Measurements from ENCODE around the gene CES4A. TPM values are rescaled to one million over a fixed set of nuclear protein-coding genes. Genes with fewer than 3 reads are reported as not detected.

CES4A gene
- total RNA-seq, 1 experiment from 2014 or later, result 0.61 TPM

DNA sequence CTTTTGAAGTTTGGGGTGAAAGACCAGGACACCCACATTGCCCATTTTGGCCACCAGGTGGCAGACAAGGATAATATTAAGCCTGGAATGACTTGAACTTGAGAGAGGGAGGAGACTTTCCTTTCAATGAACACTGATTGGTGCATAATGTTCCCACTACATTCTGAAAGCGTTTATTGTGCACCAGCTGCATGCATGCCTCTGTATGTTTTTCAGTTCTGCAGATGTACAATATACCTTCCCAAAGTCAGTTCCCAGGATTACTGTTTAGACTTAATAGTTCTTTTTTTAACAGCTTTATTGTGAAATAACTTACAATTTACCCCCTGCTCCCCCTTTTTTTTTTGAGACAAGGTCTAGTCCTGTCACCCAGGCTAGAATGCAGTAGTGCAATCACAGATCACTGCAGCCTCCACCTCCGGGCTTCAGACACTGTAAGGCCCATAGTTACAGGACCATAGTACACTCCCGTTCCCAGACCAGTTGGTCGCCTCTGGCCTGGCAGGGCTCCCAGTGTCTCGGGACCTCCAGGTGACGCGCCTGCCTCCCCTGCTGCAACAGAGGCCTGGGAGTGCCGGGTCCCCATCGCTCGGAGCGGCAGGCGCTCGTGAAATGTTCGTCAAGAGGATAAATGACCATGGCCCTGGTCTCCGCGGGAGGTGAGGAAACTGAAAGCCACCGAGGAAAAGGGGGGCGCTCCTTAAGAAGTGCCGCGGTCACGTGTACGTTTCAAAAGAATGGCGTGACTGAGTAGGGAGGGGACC, 40.9 kb upstream of the CES4A start:
- CTCF ChIA-PET, result interaction anchor here (0.7 to 2.5 kb wide), 7 partner anchors 13 to 238 kb away, joined by 3 to 9 read pairs (median 3); partner anchors contain the start of gene CES3
- Mint-ChIP-seq H3K27me3 (ENCODE audit: low read depth) (peaks cover 55% of the 10 kb centered on the region), H3K9me3 (peaks cover 9% of the 10 kb centered on the region), H3K4me1 (peaks cover 12% of the 10 kb centered on the region), H3K36me3 (peaks cover 10% of the 10 kb centered on the region; the same call in 1 of the 2 replicates), H3K27ac (no peak overlapping the region), H3K4me3 (peak overlapping the region; percentile 82)
- TF ChIP-seq USF2 (CRISPR knock-in tag; IDR thresholded peaks at IDR 0.05) (peak; percentile 52; the same call in 1 of the 2 replicates), SP1 (CRISPR knock-in tag; conservative IDR thresholded peaks at IDR 0.05) (0 out of 2 replicates have a peak, but pooled peaks have one; percentile 13)
- TF ChIP-seq, protein P1, sequence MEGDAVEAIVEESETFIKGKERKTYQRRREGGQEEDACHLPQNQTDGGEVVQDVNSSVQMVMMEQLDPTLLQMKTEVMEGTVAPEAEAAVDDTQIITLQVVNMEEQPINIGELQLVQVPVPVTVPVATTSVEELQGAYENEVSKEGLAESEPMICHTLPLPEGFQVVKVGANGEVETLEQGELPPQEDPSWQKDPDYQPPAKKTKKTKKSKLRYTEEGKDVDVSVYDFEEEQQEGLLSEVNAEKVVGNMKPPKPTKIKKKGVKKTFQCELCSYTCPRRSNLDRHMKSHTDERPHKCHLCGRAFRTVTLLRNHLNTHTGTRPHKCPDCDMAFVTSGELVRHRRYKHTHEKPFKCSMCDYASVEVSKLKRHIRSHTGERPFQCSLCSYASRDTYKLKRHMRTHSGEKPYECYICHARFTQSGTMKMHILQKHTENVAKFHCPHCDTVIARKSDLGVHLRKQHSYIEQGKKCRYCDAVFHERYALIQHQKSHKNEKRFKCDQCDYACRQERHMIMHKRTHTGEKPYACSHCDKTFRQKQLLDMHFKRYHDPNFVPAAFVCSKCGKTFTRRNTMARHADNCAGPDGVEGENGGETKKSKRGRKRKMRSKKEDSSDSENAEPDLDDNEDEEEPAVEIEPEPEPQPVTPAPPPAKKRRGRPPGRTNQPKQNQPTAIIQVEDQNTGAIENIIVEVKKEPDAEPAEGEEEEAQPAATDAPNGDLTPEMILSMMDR (IDR thresholded peaks at IDR 0.05), result peak; percentile 86
- TF ChIP-seq, protein P2, sequence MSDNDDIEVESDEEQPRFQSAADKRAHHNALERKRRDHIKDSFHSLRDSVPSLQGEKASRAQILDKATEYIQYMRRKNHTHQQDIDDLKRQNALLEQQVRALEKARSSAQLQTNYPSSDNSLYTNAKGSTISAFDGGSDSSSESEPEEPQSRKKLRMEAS (CRISPR knock-in tag; IDR thresholded peaks at IDR 0.05), result no peak
- DNase-seq (ENCODE audit: low spot score) (peak; percentile 91), ATAC-seq (peak; percentile 80)
- POLR2A ChIA-PET, result no interaction called here

GRCh38 chr16:66948134-66948836, 40.1 kb upstream of the CES4A start:
- Mint-ChIP-seq H3K4me1 (peaks cover 12% of the 10 kb centered on the region), H3K36me3 (peaks cover 5% of the 10 kb centered on the region; the same call in 1 of the 2 replicates), H3K27me3 (ENCODE audit: low read depth) (peaks cover 55% of the 10 kb centered on the region), H3K9me3 (peaks cover 9% of the 10 kb centered on the region), H3K27ac (no peak overlapping the region), H3K4me3 (peak overlapping the region; percentile 82)
- CTCF ChIA-PET, result interaction anchor here (0.6 to 2.5 kb wide), 6 partner anchors 13 to 237 kb away, joined by 3 to 9 read pairs (median 3); partner anchors contain the start of gene CES3
- DNase-seq (ENCODE audit: low spot score) (no peak), ATAC-seq (peak; percentile 18)
- POLR2A ChIA-PET, result no interaction called here
- TF ChIP-seq OVOL2 (CRISPR knock-in tag; IDR thresholded peaks at IDR 0.05; ENCODE audit: borderline replicate concordance) (no peak), USF2 (CRISPR knock-in tag; IDR thresholded peaks at IDR 0.05) (no peak)
- TF ChIP-seq, protein P2 (CRISPR knock-in tag; IDR thresholded peaks at IDR 0.05), result peak; percentile 57; the same call in 1 of the 2 replicates

DNA sequence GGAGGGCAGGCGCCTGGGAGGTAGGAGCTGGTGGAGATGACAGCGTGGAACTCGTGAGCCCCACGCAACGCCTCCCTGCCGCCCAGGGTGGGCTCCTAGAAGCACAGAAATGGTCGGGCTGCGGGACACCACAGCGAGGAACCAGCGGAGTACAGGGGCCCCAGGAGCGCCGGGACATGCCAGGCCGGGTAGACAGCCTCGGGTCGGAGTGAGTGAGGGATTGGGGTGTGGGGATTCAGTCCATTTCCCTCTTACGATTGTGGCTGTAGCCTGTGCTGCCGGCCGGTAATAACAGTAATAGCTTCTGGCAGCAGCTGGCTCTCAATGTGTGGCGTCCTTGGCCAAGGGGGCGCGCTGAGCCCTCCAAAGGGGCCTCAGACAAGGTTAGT, 39.6 kb upstream of the CES4A start:
- ChIA-PET POLR2A (no interaction called here), CTCF (interaction anchor here (0.6 to 1.7 kb wide), 4 partner anchors 12 to 237 kb away, joined by 3 to 6 read pairs (median 4); partner anchors contain the start of gene CES3)
- H3K27ac Mint-ChIP-seq, result no peak overlapping the region
- ATAC-seq (peak; percentile 8; the same call in 1 of the 2 replicates), DNase-seq (ENCODE audit: low spot score) (no peak)
- 0 out of 2 replicates have a peak, but pooled peaks cover 5% of the 10 kb centered on the region for H3K36me3 Mint-ChIP-seq
- peaks cover 9% of the 10 kb centered on the region for H3K9me3 Mint-ChIP-seq
- peaks cover 14% of the 10 kb centered on the region for H3K4me1 Mint-ChIP-seq
- H3K27me3 Mint-ChIP-seq (ENCODE audit: low read depth), result peaks cover 56% of the 10 kb centered on the region
- H3K4me3 Mint-ChIP-seq, result peak overlapping the region; percentile 82
- TF ChIP-seq RORB (CRISPR knock-in tag; IDR thresholded peaks at IDR 0.05) (no peak), FOXK1 (CRISPR knock-in tag; IDR thresholded peaks at IDR 0.05) (no peak), ZNF532 (CRISPR knock-in tag; IDR thresholded peaks at IDR 0.05; ENCODE audit: borderline replicate concordance) (no peak), ZNF396 (CRISPR knock-in tag; IDR thresholded peaks at IDR 0.05; ENCODE audit: borderline replicate concordance) (no peak), KAT7 (CRISPR knock-in tag; IDR thresholded peaks at IDR 0.05; ENCODE audit: borderline replicate concordance) (no peak), ZBTB21 (CRISPR knock-in tag; IDR thresholded peaks at IDR 0.05; ENCODE audit: borderline replicate concordance) (no peak), RELA (CRISPR knock-in tag; IDR thresholded peaks at IDR 0.05; ENCODE audit: borderline replicate concordance) (no peak), ZNF121 (CRISPR knock-in tag; IDR thresholded peaks at IDR 0.05) (no peak)
- TF ChIP-seq, protein P3, sequence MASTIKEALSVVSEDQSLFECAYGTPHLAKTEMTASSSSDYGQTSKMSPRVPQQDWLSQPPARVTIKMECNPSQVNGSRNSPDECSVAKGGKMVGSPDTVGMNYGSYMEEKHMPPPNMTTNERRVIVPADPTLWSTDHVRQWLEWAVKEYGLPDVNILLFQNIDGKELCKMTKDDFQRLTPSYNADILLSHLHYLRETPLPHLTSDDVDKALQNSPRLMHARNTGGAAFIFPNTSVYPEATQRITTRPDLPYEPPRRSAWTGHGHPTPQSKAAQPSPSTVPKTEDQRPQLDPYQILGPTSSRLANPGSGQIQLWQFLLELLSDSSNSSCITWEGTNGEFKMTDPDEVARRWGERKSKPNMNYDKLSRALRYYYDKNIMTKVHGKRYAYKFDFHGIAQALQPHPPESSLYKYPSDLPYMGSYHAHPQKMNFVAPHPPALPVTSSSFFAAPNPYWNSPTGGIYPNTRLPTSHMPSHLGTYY (CRISPR knock-in tag; IDR thresholded peaks at IDR 0.05), result no peak
- TF ChIP-seq, protein P4, sequence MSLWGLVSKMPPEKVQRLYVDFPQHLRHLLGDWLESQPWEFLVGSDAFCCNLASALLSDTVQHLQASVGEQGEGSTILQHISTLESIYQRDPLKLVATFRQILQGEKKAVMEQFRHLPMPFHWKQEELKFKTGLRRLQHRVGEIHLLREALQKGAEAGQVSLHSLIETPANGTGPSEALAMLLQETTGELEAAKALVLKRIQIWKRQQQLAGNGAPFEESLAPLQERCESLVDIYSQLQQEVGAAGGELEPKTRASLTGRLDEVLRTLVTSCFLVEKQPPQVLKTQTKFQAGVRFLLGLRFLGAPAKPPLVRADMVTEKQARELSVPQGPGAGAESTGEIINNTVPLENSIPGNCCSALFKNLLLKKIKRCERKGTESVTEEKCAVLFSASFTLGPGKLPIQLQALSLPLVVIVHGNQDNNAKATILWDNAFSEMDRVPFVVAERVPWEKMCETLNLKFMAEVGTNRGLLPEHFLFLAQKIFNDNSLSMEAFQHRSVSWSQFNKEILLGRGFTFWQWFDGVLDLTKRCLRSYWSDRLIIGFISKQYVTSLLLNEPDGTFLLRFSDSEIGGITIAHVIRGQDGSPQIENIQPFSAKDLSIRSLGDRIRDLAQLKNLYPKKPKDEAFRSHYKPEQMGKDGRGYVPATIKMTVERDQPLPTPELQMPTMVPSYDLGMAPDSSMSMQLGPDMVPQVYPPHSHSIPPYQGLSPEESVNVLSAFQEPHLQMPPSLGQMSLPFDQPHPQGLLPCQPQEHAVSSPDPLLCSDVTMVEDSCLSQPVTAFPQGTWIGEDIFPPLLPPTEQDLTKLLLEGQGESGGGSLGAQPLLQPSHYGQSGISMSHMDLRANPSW (CRISPR knock-in tag; conservative IDR thresholded peaks at IDR 0.05; ENCODE audit: low read depth), result no peak

All from WTC11 (cell line).